A549 treated with CORT108297 at 1 μM for 4 hours (cell line): ENCODE measurements around the gene TM2D3. TPM values are rescaled to one million over a fixed set of nuclear protein-coding genes. Genes with fewer than 3 reads are reported as not detected.

Experiments
- total RNA-seq: library from RNA; stranded (reverse); fragments of 200-300 nt; extraction: Qiagen RNA extraction; gene quantifications from 5 replicates; pipeline ENCODE4 v1.2.3, GENCODE V29; 2022

Gene TM2D3
- total RNA-seq: 28.4 to 33.0 TPM (median 30.6 TPM) in 5 replicates

DNA sequence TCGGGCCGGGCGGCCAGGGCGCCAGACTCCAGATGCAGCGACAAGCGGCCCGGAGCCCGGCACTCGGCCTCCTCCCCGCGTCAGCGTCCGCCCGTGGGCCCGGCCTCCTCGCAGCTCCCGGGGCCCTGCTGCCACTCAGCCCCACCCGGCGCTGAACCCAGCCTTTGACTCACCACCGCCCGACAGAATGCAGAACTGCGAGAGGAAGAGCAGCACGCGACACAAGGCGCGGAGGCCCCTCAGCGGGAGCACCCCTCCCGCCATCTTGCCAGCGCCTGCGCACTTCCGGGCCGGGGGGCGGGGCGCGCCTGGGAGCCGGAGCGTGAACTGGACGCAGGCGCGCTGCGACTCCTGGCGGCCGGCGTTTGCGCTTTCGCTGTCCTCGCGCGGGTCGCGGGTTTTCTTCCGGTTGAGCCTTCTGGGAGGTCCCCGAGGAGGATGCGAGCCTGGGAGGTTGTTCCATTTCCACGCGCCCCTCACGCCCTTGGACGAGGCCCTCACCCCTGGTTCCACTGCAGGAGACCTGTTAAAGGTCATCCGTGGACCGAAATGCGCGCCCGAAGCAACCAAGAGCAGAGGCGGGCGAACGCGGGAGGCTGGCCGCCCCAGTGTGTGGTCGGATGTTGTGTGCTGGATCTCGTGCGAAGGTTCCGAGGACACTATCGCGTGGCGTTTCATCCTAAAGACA, at the start of gene TM2D3:
Gene TM2D3 (minus strand): TSS at position 284 of the 688 bp plus-strand sequence. CDS start 20 bp downstream, at position 264.

Other genes with a start within 250 kb of the TM2D3 start
- gene PCSK6, start 162.7 kb downstream of the TM2D3 start, total RNA-seq: 9.7 to 12.7 TPM (median 10.1 TPM) in 5 replicates
- gene TARS3, start 72.1 kb upstream of the TM2D3 start, total RNA-seq: 5.9 to 8.0 TPM (median 6.8 TPM) in 5 replicates
- gene OR4F6, start 151.1 kb upstream of the TM2D3 start, total RNA-seq: not detected in 5 replicates
- not detected in 5 replicates for gene OR4F15, start 159.8 kb upstream of the TM2D3 start, total RNA-seq